Hepatocyte (in vitro differentiated cells): ENCODE data around the gene TNNI3K.

Experiments used
- EZH2 ChIP-seq: fragments of 200-600 bp; sonication (generic); IDR thresholded peaks from 2 replicates; pipeline ENCODE4 v1.6.1; 2016; ENCODE audit warnings: antibody characterized with exemption, mild to moderate bottlenecking, borderline replicate concordance
- TF ChIP-seq, protein P1 (sequence below): fragments of 200-600 bp; sonication (generic); IDR thresholded peaks from 2 replicates; pipeline ENCODE4 v1.5.1; 2016; ENCODE audit warnings: antibody characterized with exemption, mild to moderate bottlenecking; ENCODE audit not compliant: poor library complexity

DNA sequence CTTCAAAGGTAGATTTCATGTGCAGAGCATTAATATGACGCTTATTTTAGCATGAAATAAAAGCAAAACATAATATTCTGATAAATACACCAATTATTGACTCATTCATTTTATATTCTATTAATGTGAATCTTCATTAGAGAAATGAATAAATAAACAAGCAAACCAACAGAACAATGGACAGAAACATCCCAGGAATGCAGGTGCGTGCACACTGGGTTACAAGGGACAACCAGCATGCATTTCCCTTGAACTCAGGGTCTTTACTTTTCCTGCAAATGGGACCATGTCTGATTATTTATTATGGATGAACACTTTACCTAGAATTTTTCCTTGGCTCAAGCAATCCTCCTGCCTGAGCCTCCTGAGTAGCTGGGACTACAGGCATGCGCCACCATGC is 263.7 kb downstream of the TNNI3K start:
- TF ChIP-seq, protein P1, sequence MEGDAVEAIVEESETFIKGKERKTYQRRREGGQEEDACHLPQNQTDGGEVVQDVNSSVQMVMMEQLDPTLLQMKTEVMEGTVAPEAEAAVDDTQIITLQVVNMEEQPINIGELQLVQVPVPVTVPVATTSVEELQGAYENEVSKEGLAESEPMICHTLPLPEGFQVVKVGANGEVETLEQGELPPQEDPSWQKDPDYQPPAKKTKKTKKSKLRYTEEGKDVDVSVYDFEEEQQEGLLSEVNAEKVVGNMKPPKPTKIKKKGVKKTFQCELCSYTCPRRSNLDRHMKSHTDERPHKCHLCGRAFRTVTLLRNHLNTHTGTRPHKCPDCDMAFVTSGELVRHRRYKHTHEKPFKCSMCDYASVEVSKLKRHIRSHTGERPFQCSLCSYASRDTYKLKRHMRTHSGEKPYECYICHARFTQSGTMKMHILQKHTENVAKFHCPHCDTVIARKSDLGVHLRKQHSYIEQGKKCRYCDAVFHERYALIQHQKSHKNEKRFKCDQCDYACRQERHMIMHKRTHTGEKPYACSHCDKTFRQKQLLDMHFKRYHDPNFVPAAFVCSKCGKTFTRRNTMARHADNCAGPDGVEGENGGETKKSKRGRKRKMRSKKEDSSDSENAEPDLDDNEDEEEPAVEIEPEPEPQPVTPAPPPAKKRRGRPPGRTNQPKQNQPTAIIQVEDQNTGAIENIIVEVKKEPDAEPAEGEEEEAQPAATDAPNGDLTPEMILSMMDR, result no peak
- TF ChIP-seq EZH2, result no peak
